Measurements from ENCODE around the gene RANGAP1.

GRCh38 chr22:41204066-41204465 is 81.9 kb downstream of the RANGAP1 start:
- TF ChIP-seq POLR2A (IDR thresholded peaks at IDR 0.05; ENCODE audit: low read depth, low read length) (no peak), POLR2AphosphoS5 (IDR thresholded peaks at IDR 0.05; ENCODE audit: low read depth, low read length) (no peak), TAF1 (IDR thresholded peaks at IDR 0.05; ENCODE audit: borderline replicate concordance, low read depth, low read length) (no peak)

All from GM12892 (cell line).